Stimulated activated CD4-positive, alpha-beta T cell treated with anti-CD3 and anti-CD28 coated beads, TNF-alpha, amount 100 ng/mL, for 48 hours (primary cell): ENCODE data around the gene GBP4.

ENCODE experiments used
- DNase-seq, 3 donors: peaks; one replicate each; pipeline ENCODE4 v3.0.0-alpha.2; 2020; ENCODE audit warnings: low read depth in 3 of 3

The GBP4 gene

GRCh38 chr1:89171067-89171438 lies 27.7 kb downstream of the GBP4 start:
- DNase-seq, result no peak

- no peak for DNase-seq
Observed at GRCh38 chr1:89170170-89171066, 28.3 kb downstream of the GBP4 start.

- no peak for DNase-seq
Observed at GRCh38 chr1:89169166-89169565, 29.6 kb downstream of the GBP4 start.

- no peak for DNase-seq
Observed at GRCh38 chr1:89167590-89168230, 31.0 kb downstream of the GBP4 start.

GRCh38 chr1:89166705-89167104 lies 32.0 kb downstream of the GBP4 start:
- no peak for DNase-seq

- no peak for DNase-seq
Observed at GRCh38 chr1:89165811-89166210, 32.9 kb downstream of the GBP4 start.

- no peak for DNase-seq
Observed at GRCh38 chr1:89151047-89151446, 47.7 kb downstream of the GBP4 start.

- DNase-seq, result no peak
Observed at GRCh38 chr1:89149976-89150375, 48.8 kb downstream of the GBP4 start.

GRCh38 chr1:89149229-89149628 lies 49.5 kb downstream of the GBP4 start:
- no peak for DNase-seq

GRCh38 chr1:89147678-89148658 lies 50.8 kb downstream of the GBP4 start:
- DNase-seq, result no peak

- DNase-seq, result no peak
Observed at GRCh38 chr1:89146721-89147120, 52.0 kb downstream of the GBP4 start.

GRCh38 chr1:89143484-89143883 lies 55.3 kb downstream of the GBP4 start:
- no peak for DNase-seq

- DNase-seq, result no peak
Observed at GRCh38 chr1:89142160-89142559, 56.6 kb downstream of the GBP4 start.

GRCh38 chr1:89133747-89134146 lies 65.0 kb downstream of the GBP4 start:
- no peak for DNase-seq
